Caco-2 (cell line): Measurements from ENCODE around the gene HIP1R. TPM values are rescaled to one million over a fixed set of nuclear protein-coding genes. Genes with fewer than 3 reads are reported as not detected.

Source experiments
- BruUV-seq: library from RNA; stranded (reverse); fragments of 400-500 nt; replicated peaks from 2 replicates; lab custom pipeline; 2021; lab: Mats Ljungman, UMichigan
- CTCF ChIA-PET: fragments of 300-600 bp; sonication (Branson Sonifier 250); formaldehyde crosslinking; loops from one replicate; lab custom pipeline; 2022; ENCODE audit warnings: antibody characterized with exemption; lab: Charles Lee
- POLR2A ChIA-PET: fragments of 300-600 bp; sonication (Branson Sonifier 250); formaldehyde crosslinking; loops from one replicate; lab custom pipeline; 2022; ENCODE audit warnings: antibody characterized with exemption; lab: Charles Lee
- DNase-seq, 2 experiments: peaks; one replicate each; pipeline versions ENCODE4 v3.0.0 to v3.0.0-alpha.2; 2020 to 2022
- H3K27me3 ChIP-seq: replicated peaks from 2 replicates; pipeline ENCODE4 v1.6.0; 2011; ENCODE audit warnings: low read length; ENCODE audit not compliant: control insufficient read depth, insufficient read depth
- H3K36me3 ChIP-seq: 2 replicates; pipeline ENCODE4 v1.5.1; 2011; ENCODE audit warnings: low read length; ENCODE audit not compliant: control insufficient read depth, insufficient read depth
- H3K4me1 ChIP-seq: fragments of 250-450 bp; sonication (Bioruptor Pico); 2 replicates; pipeline ENCODE4 v1.5.1; 2020; ENCODE audit warnings: mild to moderate bottlenecking
- H3K4me3 ChIP-seq: 2 replicates; pipeline ENCODE4 v1.5.1; 2011; ENCODE audit warnings: low read depth, mild to moderate bottlenecking, control low read depth, low read length
- H3K9me3 ChIP-seq: fragments of 250-450 bp; sonication (Bioruptor Pico); 2 replicates; pipeline ENCODE4 v1.5.1; 2020; ENCODE audit warnings: mild to moderate bottlenecking, moderate library complexity
- H3K27ac Mint-ChIP-seq: one replicate; pipeline ENCODE4 v1.8.0; 2022; ENCODE audit warnings: mixed read lengths; ENCODE audit not compliant: unreplicated experiment
- H3K27me3 Mint-ChIP-seq: one replicate; pipeline ENCODE4 v1.8.0; 2022; ENCODE audit warnings: mixed read lengths; ENCODE audit not compliant: insufficient read depth, unreplicated experiment
- H3K36me3 Mint-ChIP-seq: one replicate; pipeline ENCODE4 v1.8.0; 2022; ENCODE audit warnings: mild to moderate bottlenecking, mixed read lengths; ENCODE audit not compliant: insufficient read depth, unreplicated experiment
- H3K4me1 Mint-ChIP-seq: one replicate; pipeline ENCODE4 v1.8.0; 2022; ENCODE audit warnings: low read depth, mixed read lengths; ENCODE audit not compliant: unreplicated experiment
- H3K4me3 Mint-ChIP-seq: one replicate; pipeline ENCODE4 v1.8.0; 2022; ENCODE audit warnings: mild to moderate bottlenecking, moderate library complexity, mixed read lengths; ENCODE audit not compliant: unreplicated experiment
- H3K9me3 Mint-ChIP-seq: one replicate; pipeline ENCODE4 v1.8.0; 2022; ENCODE audit warnings: mixed read lengths; ENCODE audit not compliant: unreplicated experiment
- intact Hi-C: fragments of 100-400 bp; cut with micrococcal nuclease; formaldehyde crosslinking; loops from one replicate; pipeline ENCODE4 v1.10.0; 2022; ENCODE audit not compliant: unreplicated experiment
- total RNA-seq: library from RNA; stranded (reverse); gene quantifications from 2 replicates; pipeline ENCODE4 v1.2.3, GENCODE V29; 2022
- TF ChIP-seq, protein P1 (sequence below), 2 experiments: fragments of 200-600 bp in 1 of 2; IDR thresholded peaks; 1 replicate in 1 of 2; 2 replicates in 1 of 2; pipeline versions ENCODE4 v1.5.1 to v1.8.0; 2011 to 2022; ENCODE audit warnings: antibody characterized with exemption in 1 of 2, control low read depth in 1 of 2, inconsistent platforms in 1 of 2, low read depth in 1 of 2, low read length in 1 of 2, mild to moderate bottlenecking in 1 of 2, moderate library complexity in 1 of 2; ENCODE audit not compliant: insufficient read depth in 1 of 2, severe bottlenecking in 1 of 2, unreplicated experiment in 1 of 2

The HIP1R gene
- total RNA-seq, 1 experiment from 2014 or later = 13.8 TPM

DNA sequence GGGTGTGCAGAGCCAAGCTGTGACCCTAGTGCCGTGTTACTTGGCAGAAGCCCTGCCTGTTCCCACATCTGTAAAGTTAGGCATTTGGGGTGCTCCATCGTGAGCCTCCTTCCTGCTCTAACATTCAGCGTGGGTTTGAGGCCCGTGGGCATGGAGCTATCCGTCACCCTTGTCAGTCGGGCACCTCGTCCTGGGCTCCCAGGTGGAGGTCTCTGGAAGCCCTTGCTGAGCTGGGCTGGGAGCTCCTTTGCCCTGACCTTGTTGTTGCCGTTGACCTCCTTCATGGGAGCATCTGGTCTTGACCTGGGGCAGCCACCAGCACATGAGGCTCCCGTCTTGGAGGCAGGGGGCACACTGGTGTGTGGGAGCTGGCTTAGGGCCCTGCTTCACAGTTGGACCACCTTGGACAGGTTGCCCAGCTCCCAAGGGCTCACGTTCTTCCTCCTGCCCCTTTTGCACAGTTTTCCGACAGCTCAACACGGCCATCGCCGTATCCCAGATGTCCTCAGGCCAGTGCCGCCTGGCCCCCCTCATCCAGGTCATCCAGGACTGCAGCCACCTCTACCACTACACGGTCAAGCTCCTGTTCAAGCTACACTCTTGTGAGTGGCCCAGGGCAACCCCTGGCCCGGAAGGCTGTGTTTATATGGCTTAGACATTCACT lies 18.5 kb downstream of the HIP1R start:
- DNase-seq = no peak
- H3K36me3 ChIP-seq = no peaks in the 10 kb centered on the region
- Mint-ChIP-seq H3K27ac (no peak overlapping the region), H3K27me3 (no peaks in the 10 kb centered on the region), H3K36me3 (peaks cover 10% of the 10 kb centered on the region), H3K4me3 (no peak overlapping the region), H3K4me1 (no peaks in the 10 kb centered on the region), H3K9me3 (no peaks in the 10 kb centered on the region)
- no TSS peak for BruUV-seq
- CTCF ChIA-PET = no interaction called here
- no peak overlapping the region for H3K4me3 ChIP-seq
- POLR2A ChIA-PET = interaction anchor here (0.7 kb wide), 1 partner anchor 17 kb away, joined by 8 read pairs; no protein-coding TSS in a partner anchor
- H3K9me3 ChIP-seq = no peaks in the 10 kb centered on the region
- peaks cover 6% of the 10 kb centered on the region; the same call in 1 of the 2 replicates for H3K4me1 ChIP-seq
- intact Hi-C loops = no loop called here
- TF ChIP-seq, protein P1, sequence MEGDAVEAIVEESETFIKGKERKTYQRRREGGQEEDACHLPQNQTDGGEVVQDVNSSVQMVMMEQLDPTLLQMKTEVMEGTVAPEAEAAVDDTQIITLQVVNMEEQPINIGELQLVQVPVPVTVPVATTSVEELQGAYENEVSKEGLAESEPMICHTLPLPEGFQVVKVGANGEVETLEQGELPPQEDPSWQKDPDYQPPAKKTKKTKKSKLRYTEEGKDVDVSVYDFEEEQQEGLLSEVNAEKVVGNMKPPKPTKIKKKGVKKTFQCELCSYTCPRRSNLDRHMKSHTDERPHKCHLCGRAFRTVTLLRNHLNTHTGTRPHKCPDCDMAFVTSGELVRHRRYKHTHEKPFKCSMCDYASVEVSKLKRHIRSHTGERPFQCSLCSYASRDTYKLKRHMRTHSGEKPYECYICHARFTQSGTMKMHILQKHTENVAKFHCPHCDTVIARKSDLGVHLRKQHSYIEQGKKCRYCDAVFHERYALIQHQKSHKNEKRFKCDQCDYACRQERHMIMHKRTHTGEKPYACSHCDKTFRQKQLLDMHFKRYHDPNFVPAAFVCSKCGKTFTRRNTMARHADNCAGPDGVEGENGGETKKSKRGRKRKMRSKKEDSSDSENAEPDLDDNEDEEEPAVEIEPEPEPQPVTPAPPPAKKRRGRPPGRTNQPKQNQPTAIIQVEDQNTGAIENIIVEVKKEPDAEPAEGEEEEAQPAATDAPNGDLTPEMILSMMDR (IDR thresholded peaks at IDR 0.05; ENCODE audit: insufficient read depth in 1 of 2, low read depth in 1 of 2, low read length in 1 of 2, severe bottlenecking in 1 of 2, unreplicated experiment in 1 of 2) = no peak
- no peaks in the 10 kb centered on the region for H3K27me3 ChIP-seq

DNA sequence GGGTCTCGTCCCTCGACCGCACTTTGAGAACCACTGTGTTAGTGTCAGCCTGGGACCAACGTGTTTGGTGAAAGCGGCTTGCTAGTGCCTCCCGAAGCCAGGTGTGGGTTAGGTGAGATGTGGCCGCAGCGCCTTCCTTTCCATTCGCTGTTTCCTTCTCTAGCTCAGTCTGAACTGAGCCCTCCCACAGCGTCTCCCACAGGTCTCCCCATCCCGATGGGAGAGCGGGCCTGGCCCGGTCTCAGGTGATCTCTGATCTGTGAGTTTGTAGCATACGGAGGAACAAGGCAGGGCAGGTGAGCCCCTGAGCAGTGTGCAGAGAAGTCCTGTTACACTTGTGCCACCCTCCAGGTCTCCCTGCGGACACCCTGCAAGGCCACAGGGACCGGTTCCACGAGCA lies 19.3 kb downstream of the HIP1R start:
- TF ChIP-seq, protein P1 (IDR thresholded peaks at IDR 0.05; ENCODE audit: insufficient read depth in 1 of 2, low read depth in 1 of 2, low read length in 1 of 2, severe bottlenecking in 1 of 2, unreplicated experiment in 1 of 2) = no peak
- H3K27me3 Mint-ChIP-seq = no peaks in the 10 kb centered on the region
- no peaks in the 10 kb centered on the region for H3K4me1 Mint-ChIP-seq
- intact Hi-C loops = no loop called here
- peaks cover 10% of the 10 kb centered on the region for H3K36me3 Mint-ChIP-seq
- no peak overlapping the region for H3K4me3 ChIP-seq
- DNase-seq = no peak
- peaks cover 6% of the 10 kb centered on the region; the same call in 1 of the 2 replicates for H3K4me1 ChIP-seq
- no peaks in the 10 kb centered on the region for H3K36me3 ChIP-seq
- no TSS peak for BruUV-seq
- H3K4me3 Mint-ChIP-seq = no peak overlapping the region
- no peaks in the 10 kb centered on the region for H3K9me3 Mint-ChIP-seq
- H3K27me3 ChIP-seq = no peaks in the 10 kb centered on the region
- no peak overlapping the region for H3K27ac Mint-ChIP-seq
- POLR2A ChIA-PET = interaction anchor here (0.7 kb wide), 1 partner anchor 18 kb away, joined by 8 read pairs; no protein-coding TSS in a partner anchor
- H3K9me3 ChIP-seq = no peaks in the 10 kb centered on the region
- CTCF ChIA-PET = interaction anchor here (0.6 kb wide), 1 partner anchor 99 kb away, joined by 3 read pairs; no protein-coding TSS in a partner anchor

DNA sequence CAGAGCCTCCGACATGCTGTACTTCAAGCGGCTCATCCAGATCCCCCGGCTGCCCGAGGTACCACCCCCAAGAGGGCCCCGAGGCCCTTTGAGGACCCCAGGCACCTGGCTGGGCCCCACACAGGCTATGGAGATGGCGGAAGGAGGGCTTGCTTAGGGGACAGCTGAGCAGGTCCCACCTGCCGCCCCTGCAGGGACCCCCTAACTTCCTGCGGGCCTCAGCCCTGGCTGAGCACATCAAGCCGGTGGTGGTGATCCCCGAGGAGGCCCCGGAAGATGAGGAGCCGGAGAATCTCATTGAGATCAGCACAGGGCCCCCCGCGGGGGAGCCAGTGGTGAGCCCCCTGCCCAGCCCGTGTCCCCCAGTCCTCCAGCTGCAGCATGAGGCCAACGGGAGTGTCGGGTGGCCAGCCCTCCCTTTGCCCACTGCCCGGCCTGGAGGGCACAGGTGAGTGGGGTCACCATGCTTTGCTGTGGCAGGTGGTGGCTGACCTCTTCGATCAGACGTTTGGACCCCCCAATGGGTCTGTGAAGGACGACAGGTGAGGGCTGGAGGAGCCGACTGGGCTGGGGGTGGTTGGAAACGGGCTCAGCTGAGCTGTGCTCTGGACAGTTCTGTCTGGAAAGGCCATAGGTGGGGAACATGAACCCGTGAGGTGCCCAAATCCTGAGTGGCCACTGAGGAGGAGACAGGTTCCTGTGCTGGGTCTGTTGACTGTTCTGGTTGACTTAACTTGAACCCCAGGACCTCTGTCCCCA lies 20.0 kb downstream of the HIP1R start:
- Histone ChIP-seq H3K4me3 (no peak overlapping the region), H3K36me3 (no peaks in the 10 kb centered on the region), H3K27me3 (no peaks in the 10 kb centered on the region), H3K9me3 (no peaks in the 10 kb centered on the region), H3K4me1 (peaks cover 6% of the 10 kb centered on the region; the same call in 1 of the 2 replicates)
- no TSS peak for BruUV-seq
- POLR2A ChIA-PET = no interaction called here
- no peak overlapping the region for H3K27ac Mint-ChIP-seq
- no peak for DNase-seq
- peaks cover 10% of the 10 kb centered on the region for H3K36me3 Mint-ChIP-seq
- CTCF ChIA-PET = interaction anchor here (0.6 kb wide), 1 partner anchor 98 kb away, joined by 3 read pairs; no protein-coding TSS in a partner anchor
- H3K9me3 Mint-ChIP-seq = no peaks in the 10 kb centered on the region
- H3K27me3 Mint-ChIP-seq = no peaks in the 10 kb centered on the region
- intact Hi-C loops = no loop called here
- no peak overlapping the region for H3K4me3 Mint-ChIP-seq
- no peaks in the 10 kb centered on the region for H3K4me1 Mint-ChIP-seq
- TF ChIP-seq, protein P1 (IDR thresholded peaks at IDR 0.05; ENCODE audit: insufficient read depth in 1 of 2, low read depth in 1 of 2, low read length in 1 of 2, severe bottlenecking in 1 of 2, unreplicated experiment in 1 of 2) = no peak
